Epithelial cell of esophagus (primary cell): ENCODE data around the gene ZC3H12D.
A peak's percentile ranks its signal among the peaks of the same experiment; 100 is the strongest.

Experiments used
- DNase-seq: peaks from one replicate; pipeline ENCODE4 v3.0.0; 2010; ENCODE audit warnings: low read depth
- H3K4me3 ChIP-seq: 2 replicates; pipeline ENCODE4 v1.5.1; 2011; ENCODE audit warnings: mild to moderate bottlenecking, low read length, control low read depth
- CTCF ChIP-seq: IDR thresholded peaks from 2 replicates; pipeline ENCODE4 v1.5.1; 2011; ENCODE audit warnings: low read depth, mild to moderate bottlenecking, low read length, control low read depth, inconsistent platforms; ENCODE audit not compliant: insufficient read depth; ENCODE audit errors: missing control alignments

Gene ZC3H12D

DNA sequence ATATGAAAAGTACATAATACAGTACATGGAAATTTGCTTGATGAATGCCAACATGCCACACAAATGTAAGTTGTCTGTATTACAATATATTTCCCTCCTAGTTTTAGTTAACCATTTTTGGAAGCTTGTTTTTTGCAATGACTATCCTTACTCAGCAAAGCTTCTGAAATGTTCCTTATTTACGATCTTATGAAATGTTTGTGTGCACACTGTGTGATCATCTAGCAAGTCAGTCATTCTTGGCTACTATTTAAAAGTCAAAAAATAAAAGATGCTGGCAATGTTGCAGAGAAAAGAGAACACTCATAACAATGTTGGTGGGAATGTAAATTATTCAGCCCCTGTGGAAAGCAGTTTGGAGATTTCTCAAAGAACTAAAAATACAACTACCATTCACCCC is 50.9 kb downstream of the ZC3H12D start:
- H3K4me3 ChIP-seq, result no peak overlapping the region
- no peak for TF ChIP-seq CTCF
- DNase-seq, result no peak

DNA sequence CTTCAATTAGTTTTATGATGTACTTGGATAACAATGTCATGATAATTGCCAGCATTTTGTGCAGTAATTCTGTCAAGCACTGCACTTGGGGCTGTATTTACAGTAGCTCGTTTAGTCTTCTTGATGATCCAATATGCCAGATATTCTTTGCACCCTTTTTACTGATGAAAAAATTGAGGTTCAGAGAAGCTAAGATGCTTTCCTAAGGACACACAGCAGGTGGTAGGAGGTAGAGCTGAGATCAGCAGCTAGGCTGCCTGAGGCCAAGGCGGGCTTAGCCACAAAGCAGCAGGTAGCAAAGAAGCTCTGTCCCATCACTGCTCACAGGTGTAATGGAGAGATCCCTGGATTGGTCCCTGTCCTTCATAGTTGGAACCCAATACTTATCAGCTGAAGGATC is 51.4 kb downstream of the ZC3H12D start:
- no peak overlapping the region for H3K4me3 ChIP-seq
- no peak for DNase-seq
- TF ChIP-seq CTCF, result no peak

GRCh38 chr6:149431905-149432775 is 52.7 kb downstream of the ZC3H12D start:
- H3K4me3 ChIP-seq, result no peak overlapping the region
- peak; percentile 76 for DNase-seq
- peak; percentile 96 for TF ChIP-seq CTCF

- TF ChIP-seq CTCF, result peak; percentile 9
- no peak overlapping the region for H3K4me3 ChIP-seq
- no peak for DNase-seq
These were observed 55.1 kb downstream of the ZC3H12D start for GRCh38 chr6:149429427-149430360.

DNA sequence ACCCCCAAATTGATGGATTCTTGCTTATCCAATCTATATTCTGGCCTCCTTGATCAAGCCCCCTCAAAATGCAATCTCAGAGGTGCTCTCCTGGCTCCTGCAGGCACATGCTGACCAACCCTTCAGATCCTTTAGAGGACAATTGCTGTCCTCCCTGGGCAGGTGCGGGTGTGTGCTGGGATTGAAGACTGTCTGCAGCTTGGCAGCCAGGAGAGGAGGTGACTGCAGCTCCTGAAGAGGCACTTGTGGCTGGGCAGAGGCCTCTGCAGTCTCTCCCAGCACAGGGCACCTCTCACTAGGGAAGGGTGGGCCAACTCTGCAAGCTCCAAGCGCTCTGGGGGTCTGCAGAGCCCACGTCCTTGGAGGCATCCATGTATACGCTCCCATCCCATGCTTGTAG is 56.2 kb downstream of the ZC3H12D start:
- no peak for DNase-seq
- H3K4me3 ChIP-seq, result no peak overlapping the region
- no peak for TF ChIP-seq CTCF

DNA sequence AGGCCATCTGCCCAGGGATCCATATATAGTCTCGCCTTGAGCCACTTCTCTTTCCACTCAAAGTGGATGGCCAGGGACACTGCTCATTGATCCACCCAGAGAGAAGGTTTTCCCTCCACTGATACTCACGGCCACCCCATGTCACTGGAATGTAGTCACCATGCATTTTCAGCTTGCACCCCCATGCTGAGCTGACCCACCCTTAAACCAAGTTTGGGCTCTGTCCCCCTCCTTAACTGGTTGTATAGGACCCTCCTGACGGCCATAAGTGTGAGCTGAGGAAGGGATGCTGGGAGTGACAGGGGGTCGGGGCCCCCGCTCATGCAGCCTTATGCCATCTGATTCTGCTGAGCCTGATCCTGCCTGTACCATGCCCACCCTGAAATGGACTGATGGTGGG is 59.1 kb downstream of the ZC3H12D start:
- TF ChIP-seq CTCF, result no peak
- no peak overlapping the region for H3K4me3 ChIP-seq
- DNase-seq, result no peak
